BE2C (cell line): ENCODE data around the gene ZNF474.

Experiments
- DNase-seq: peaks from one replicate; pipeline ENCODE4 v3.0.0-alpha.2; 2020
- H3K27me3 ChIP-seq: fragments of 250-450 bp; sonication (Bioruptor Pico); 2 replicates; pipeline ENCODE4 v1.5.1; 2020; ENCODE audit warnings: mild to moderate bottlenecking
- H3K36me3 ChIP-seq: fragments of 250-450 bp; sonication (Bioruptor Pico); 2 replicates; pipeline ENCODE4 v1.5.1; 2020; ENCODE audit warnings: mild to moderate bottlenecking
- H3K4me1 ChIP-seq: fragments of 250-450 bp; sonication (Bioruptor Pico); 2 replicates; pipeline ENCODE4 v1.5.1; 2020
- H3K4me3 ChIP-seq: 2 replicates; pipeline ENCODE4 v1.5.1; 2011; ENCODE audit warnings: low read depth, low read length
- H3K9me3 ChIP-seq: fragments of 250-450 bp; sonication (Bioruptor Pico); 2 replicates; pipeline ENCODE4 v1.5.1; 2020
- CTCF ChIP-seq: IDR thresholded peaks from 2 replicates; pipeline ENCODE4 v1.5.1; 2012; ENCODE audit warnings: mild to moderate bottlenecking, low read depth, low read length

ZNF474 gene

DNA sequence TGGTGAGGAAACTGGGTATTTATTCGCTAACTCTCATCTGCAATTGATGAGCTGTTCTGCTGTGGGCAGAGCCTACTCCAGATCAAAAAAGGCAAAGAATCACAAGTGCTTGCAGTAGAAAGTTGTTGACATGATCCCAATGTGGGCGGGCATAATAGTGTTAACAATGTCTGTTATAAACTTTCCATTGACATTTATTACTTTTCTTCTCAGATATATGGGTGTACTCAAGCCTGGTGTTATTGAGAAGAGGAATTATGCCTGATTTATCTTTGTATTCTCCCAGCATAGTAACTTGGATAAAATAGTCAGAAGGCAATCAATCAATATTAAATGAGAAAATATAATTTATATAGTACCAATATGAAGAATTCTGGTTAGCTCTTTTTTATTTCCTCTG lies 47.8 kb downstream of the ZNF474 start:
- Histone ChIP-seq H3K36me3 (no peaks in the 10 kb centered on the region), H3K9me3 (no peaks in the 10 kb centered on the region), H3K4me1 (no peaks in the 10 kb centered on the region; the same call in 1 of the 2 replicates), H3K4me3 (no peak overlapping the region), H3K27me3 (no peaks in the 10 kb centered on the region)
- no peak for DNase-seq
- no peak for TF ChIP-seq CTCF

GRCh38 chr5:122179701-122180100 lies 50.4 kb downstream of the ZNF474 start:
- TF ChIP-seq CTCF = no peak
- Histone ChIP-seq H3K36me3 (no peaks in the 10 kb centered on the region), H3K9me3 (no peaks in the 10 kb centered on the region), H3K4me3 (no peak overlapping the region), H3K4me1 (no peaks in the 10 kb centered on the region), H3K27me3 (no peaks in the 10 kb centered on the region)
- DNase-seq = no peak

DNA sequence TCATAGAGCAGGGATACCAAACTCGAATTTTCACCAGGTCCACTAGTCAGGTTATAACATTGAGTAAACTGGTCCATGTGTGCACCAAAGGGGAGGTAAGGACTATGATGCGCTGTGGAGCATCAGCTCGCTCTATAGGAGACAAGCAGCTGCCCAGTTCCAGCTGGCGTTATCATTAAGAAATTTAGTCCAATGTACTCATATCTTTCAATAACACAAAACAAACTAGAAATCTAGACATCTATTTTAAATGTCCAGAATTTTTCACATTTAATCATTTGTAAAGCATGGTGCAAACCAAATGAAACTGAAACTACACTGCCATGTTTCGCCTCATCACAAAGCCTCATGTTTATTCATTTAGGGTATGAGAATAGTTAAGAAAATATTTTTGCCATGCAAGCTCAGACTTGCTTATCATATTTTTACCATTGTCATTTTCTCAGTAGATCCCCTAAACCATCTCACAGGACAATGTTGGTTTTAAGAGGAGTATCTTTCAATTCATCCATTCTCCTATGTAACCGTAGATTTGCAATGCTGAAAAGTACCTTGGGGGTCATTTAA lies 50.9 kb downstream of the ZNF474 start:
- Histone ChIP-seq H3K27me3 (no peaks in the 10 kb centered on the region), H3K4me1 (no peaks in the 10 kb centered on the region), H3K9me3 (no peaks in the 10 kb centered on the region), H3K4me3 (no peak overlapping the region), H3K36me3 (no peaks in the 10 kb centered on the region)
- no peak for TF ChIP-seq CTCF
- no peak for DNase-seq

DNA sequence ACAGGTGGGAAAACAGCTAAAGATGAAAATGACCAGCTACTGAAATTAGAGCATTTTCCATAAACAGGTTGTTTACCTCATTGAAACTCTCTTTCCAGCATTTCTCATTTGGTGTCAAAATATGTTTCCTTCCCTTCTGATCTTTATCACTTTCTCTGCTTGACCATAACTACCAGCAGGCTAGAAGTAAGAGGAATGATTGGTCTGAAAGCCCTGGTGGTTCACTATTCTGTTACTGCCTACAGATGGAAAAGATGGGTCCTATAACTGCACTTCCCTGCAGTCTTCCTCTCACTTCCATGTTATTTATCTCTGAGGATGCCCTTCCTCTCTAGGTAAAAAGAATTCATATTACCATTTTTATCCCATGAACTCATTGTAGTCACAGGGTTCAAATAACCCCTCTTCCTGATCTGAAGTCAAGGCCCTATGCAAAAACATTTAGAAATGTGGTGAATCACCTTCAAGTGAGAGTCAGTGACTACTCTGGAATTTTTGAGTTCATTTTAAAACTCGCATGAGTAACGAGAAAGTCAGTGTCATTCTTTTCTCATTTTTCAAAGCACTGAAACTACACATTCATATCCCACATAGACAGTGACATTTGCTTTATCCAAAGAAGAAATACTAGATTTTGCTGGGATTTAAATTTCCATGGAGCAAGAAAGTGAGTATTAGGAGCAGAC lies 51.7 kb downstream of the ZNF474 start:
- no peaks in the 10 kb centered on the region for H3K27me3 ChIP-seq
- no peaks in the 10 kb centered on the region for H3K4me1 ChIP-seq
- DNase-seq = no peak
- H3K4me3 ChIP-seq = no peak overlapping the region
- no peaks in the 10 kb centered on the region for H3K9me3 ChIP-seq
- TF ChIP-seq CTCF = no peak
- H3K36me3 ChIP-seq = no peaks in the 10 kb centered on the region

DNA sequence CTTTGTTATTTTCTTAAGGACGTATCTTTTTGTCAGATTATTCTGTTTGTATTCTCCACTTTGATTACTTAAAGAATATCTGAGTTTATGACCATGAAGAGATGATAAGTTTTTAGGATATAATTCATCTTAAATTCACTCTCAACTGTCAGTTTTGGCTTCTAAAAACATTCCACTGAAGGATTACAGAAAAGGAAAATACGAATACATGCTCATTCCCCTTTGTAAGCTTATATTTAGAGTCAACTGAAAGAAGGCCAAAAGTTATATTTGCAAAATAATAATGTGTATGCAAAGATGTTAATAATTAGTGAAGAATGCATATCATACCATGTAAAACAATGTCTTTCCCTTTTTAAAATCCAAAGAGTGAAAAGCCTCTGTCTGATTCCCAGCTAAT lies 52.5 kb downstream of the ZNF474 start:
- Histone ChIP-seq H3K4me1 (no peaks in the 10 kb centered on the region), H3K27me3 (no peaks in the 10 kb centered on the region), H3K9me3 (no peaks in the 10 kb centered on the region), H3K4me3 (no peak overlapping the region), H3K36me3 (no peaks in the 10 kb centered on the region)
- no peak for TF ChIP-seq CTCF
- no peak for DNase-seq

- TF ChIP-seq CTCF = no peak
- Histone ChIP-seq H3K4me1 (0 out of 2 replicates have a peak, but pooled peaks cover 2% of the 10 kb centered on the region), H3K9me3 (no peaks in the 10 kb centered on the region), H3K36me3 (no peaks in the 10 kb centered on the region), H3K4me3 (no peak overlapping the region), H3K27me3 (no peaks in the 10 kb centered on the region)
- no peak for DNase-seq
These were observed 53.2 kb downstream of the ZNF474 start for GRCh38 chr5:122182491-122182921.
